AG04450 (cell line): ENCODE measurements around the gene TBCD. TPM values are rescaled to one million over a fixed set of nuclear protein-coding genes. Genes with fewer than 3 reads are reported as not detected.

Source experiments
- CTCF ChIA-PET: fragments of 300-600, 350-600 bp; formaldehyde crosslinking; extraction: SDS; loops from one replicate; lab custom pipeline; 2022; ENCODE audit warnings: antibody characterized with exemption, inconsistent platforms; lab: Charles Lee
- POLR2A ChIA-PET: fragments of 350-600 bp; formaldehyde crosslinking; extraction: SDS; loops from one replicate; lab custom pipeline; 2021; ENCODE audit warnings: antibody characterized with exemption, inconsistent platforms; lab: Yijun Ruan, JAX
- DNase-seq: peaks from one replicate; pipeline ENCODE4 v3.0.0-alpha.2; 2011; ENCODE audit warnings: low read depth, low spot score
- H3K27ac ChIP-seq: one replicate; pipeline ENCODE4 v1.5.1; 2012; ENCODE audit warnings: low read depth, low read length, control low read depth
- H3K27me3 ChIP-seq: one replicate; pipeline ENCODE4 v1.6.0; 2012; ENCODE audit warnings: low read length; ENCODE audit not compliant: control insufficient read depth, insufficient read depth
- H3K4me3 ChIP-seq: 2 replicates; pipeline ENCODE4 v1.5.1; 2011; ENCODE audit warnings: mild to moderate bottlenecking, low read depth, low read length, control low read depth
- H3K9me3 ChIP-seq: 2 replicates; pipeline ENCODE4 v1.5.1; 2012; ENCODE audit warnings: low read length; ENCODE audit not compliant: control insufficient read depth, insufficient read depth
- CTCF ChIP-seq: IDR thresholded peaks from 2 replicates; pipeline ENCODE4 v1.5.1; 2011; ENCODE audit warnings: low read depth, low read length, control low read depth, inconsistent platforms
- polyA plus RNA-seq: library from polyadenylated mRNA; depleted of rRNA; stranded (reverse); fragments of >200 nt; gene quantifications from 2 replicates; pipeline ENCODE4 v1.2.3, GENCODE V29; 2011

TBCD gene
- polyA plus RNA-seq, 1 experiment: 28.5 TPM

DNA sequence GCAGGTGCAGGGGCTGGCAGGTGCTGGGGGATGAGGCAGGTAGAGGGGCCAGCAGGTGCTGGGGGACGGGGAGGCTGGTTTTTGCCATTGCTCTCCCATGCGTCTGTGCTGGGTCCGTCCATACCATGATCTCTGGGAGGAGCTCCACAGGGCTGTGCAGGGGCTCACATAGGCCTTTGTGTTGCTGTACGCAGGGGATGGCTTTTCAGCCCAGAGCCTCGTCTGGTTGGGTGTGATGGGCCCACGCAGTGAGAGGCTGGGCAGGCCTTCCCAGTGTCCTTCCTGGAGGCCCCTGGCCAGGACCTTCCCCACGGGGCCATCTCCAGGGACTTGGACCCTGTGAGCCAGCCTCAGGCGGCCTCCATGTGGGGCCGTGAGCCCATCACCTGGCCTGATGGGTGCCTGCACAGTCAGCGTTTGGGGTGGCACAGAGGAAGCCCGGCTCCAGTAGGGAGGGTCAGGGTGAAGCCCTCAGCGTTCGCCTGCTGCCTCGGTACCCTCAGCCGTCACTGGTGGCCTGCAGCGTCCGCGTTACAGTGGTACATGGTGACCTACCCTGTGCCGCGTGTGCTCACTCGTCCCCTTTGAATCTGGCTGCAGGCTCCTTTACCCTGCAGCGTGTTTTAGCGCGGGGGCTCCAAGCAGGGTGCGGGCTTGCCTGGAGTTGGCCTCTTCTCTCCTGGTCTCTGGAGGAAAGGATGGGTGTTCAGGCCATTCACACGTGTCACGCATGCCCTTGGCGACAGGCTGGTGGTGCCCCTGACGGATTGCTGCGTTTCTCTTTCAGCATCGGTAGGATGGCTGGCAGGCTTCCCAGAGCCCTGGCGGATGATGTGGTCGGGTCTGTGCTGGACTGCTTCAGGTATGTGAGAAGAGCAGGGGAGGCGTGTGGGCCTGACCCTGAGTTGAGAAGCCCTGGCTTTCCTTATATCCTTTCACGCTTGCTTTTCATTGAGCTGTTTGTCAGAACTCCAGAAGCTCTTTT is 57.3 kb downstream of the TBCD start:
- H3K9me3 ChIP-seq: no peaks in the 10 kb centered on the region; the same call in 1 of the 2 replicates
- TF ChIP-seq CTCF: no peak
- H3K27ac ChIP-seq: no peak overlapping the region
- no peaks in the 10 kb centered on the region for H3K27me3 ChIP-seq
- H3K4me3 ChIP-seq: no peak overlapping the region
- DNase-seq: no peak
- CTCF ChIA-PET: no interaction called here
- POLR2A ChIA-PET: no interaction called here

DNA sequence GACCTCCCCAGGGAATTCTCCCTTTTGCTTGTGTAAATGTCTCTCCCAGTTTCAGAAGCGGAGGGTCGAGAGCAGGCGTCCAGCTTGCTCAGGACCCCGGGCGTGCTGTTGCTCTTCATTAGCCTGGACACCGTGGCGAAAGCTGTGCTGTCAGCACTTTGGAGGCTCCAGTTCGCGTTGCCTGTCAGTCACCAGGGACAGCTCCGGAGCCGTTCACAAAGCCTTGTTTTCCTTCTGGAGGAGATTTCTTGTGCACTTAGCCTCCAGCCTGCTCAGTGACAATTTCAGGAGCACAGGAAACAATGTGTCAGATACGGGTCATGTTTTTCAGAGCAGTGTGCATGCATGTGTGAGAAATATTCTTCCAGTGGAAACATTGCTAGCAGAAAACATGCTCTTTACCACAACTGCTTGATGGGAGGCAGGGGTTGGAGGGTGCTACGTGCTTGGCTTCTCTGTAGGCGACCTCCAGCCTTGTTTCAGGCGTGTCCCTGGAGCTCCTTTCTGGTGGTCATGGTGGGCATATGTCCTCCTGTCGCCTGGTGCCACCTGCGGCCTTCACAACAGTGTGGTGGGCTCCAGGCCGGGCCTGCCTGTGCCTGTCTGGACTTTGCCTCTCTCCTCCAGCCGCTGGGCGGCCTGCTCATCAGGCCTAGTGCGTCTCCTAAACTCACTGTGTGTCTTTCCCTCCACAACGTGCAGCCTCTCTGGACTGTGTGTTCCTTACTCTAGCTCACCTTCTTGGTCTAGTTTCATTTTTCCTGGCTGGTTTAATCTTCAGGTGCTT is 59.0 kb downstream of the TBCD start:
- Histone ChIP-seq H3K27me3 (no peaks in the 10 kb centered on the region), H3K9me3 (no peaks in the 10 kb centered on the region; the same call in 1 of the 2 replicates), H3K4me3 (no peak overlapping the region), H3K27ac (no peak overlapping the region)
- CTCF ChIA-PET: no interaction called here
- no peak for TF ChIP-seq CTCF
- DNase-seq: no peak
- POLR2A ChIA-PET: no interaction called here

- no peak for TF ChIP-seq CTCF
- ChIA-PET POLR2A (no interaction called here), CTCF (no interaction called here)
- Histone ChIP-seq H3K27ac (no peak overlapping the region), H3K9me3 (no peaks in the 10 kb centered on the region; the same call in 1 of the 2 replicates), H3K27me3 (no peaks in the 10 kb centered on the region), H3K4me3 (no peak overlapping the region)
- DNase-seq: no peak
These were observed 60.2 kb downstream of the TBCD start for GRCh38 chr17:82812058-82812457.

- H3K27me3 ChIP-seq: no peaks in the 10 kb centered on the region
- H3K9me3 ChIP-seq: no peaks in the 10 kb centered on the region; the same call in 1 of the 2 replicates
- CTCF ChIA-PET: no interaction called here
- POLR2A ChIA-PET: no interaction called here
- no peak for TF ChIP-seq CTCF
- no peak for DNase-seq
- H3K4me3 ChIP-seq: no peak overlapping the region
- no peak overlapping the region for H3K27ac ChIP-seq
These were observed 60.7 kb downstream of the TBCD start for GRCh38 chr17:82812601-82813000.
